ENCODE measurements around the gene SMNDC1. TPM values are rescaled to one million over a fixed set of nuclear protein-coding genes. Genes with fewer than 3 reads are reported as not detected.

SMNDC1 gene
- total and polyA plus RNA-seq, 4 donors: 4.9 to 6.8 (median 6.0) TPM

- TF ChIP-seq ZBTB33 (IDR thresholded peaks at IDR 0.05): no peak
- no peak for TF ChIP-seq TAF1 (conservative IDR thresholded peaks at IDR 0.05)
- TF ChIP-seq HNF4G (IDR thresholded peaks at IDR 0.05): no peak
- no peak for TF ChIP-seq SP1 (IDR thresholded peaks at IDR 0.05)
- TF ChIP-seq FOXA1 (IDR thresholded peaks at IDR 0.05): no peak
Measured at GRCh38 chr10:110278562-110279406, 25.9 kb downstream of the SMNDC1 start (continued).

GRCh38 chr10:110277591-110277990 lies 27.1 kb downstream of the SMNDC1 start:
- over 99% methylated on average over 2 of the region's 2 CpGs for WGBS
- Histone ChIP-seq H3K27me3 (ENCODE audit: control insufficient read depth in 4 of 4, insufficient read depth in 4 of 4, low read length in 3 of 4) (no peaks in the 10 kb centered on the region), H3K9me3 (ENCODE audit: control insufficient read depth in 4 of 4, low read length in 3 of 4) (no peaks in the 10 kb centered on the region), H3K9ac (ENCODE audit: low read depth in 1 of 2, low read length in 2 of 2) (no peak overlapping the region), H3K4me1 (ENCODE audit: control insufficient read depth in 4 of 4, insufficient read depth in 4 of 4, low read length in 3 of 4) (peaks cover 0 to 7% (median 4%) of the 10 kb centered on the region in 4 donors), H3K4me3 (ENCODE audit: low read depth in 1 of 3, low read length in 3 of 3) (no peak overlapping the region), H3K27ac (ENCODE audit: low read depth in 1 of 2, low read length in 2 of 2) (no peak overlapping the region), H3K36me3 (ENCODE audit: control insufficient read depth in 4 of 4, insufficient read depth in 3 of 4, low read depth in 1 of 4, low read length in 3 of 4) (peaks cover 0 to 2% (median 0%) of the 10 kb centered on the region in 4 donors)
- TF ChIP-seq EGR1 (IDR thresholded peaks at IDR 0.05; ENCODE audit: low read depth in 2 of 2) (no peak), RAD21 (IDR thresholded peaks at IDR 0.05) (no peak), FOXA1 (IDR thresholded peaks at IDR 0.05) (no peak), NR2F2 (IDR thresholded peaks at IDR 0.05) (no peak), MAX (IDR thresholded peaks at IDR 0.05) (no peak), RXRA (IDR thresholded peaks at IDR 0.05) (no peak), JUND (IDR thresholded peaks at IDR 0.05) (no peak), CTCF (IDR thresholded peaks at IDR 0.05; ENCODE audit: low read depth, low read length, missing input control) (no peak)
- DNase-seq (ENCODE audit: low spot score): no peak

- TF ChIP-seq YY1 (IDR thresholded peaks at IDR 0.05) (no peak), RAD21 (IDR thresholded peaks at IDR 0.05) (no peak), FOXA1 (IDR thresholded peaks at IDR 0.05) (no peak), HNF4A (conservative IDR thresholded peaks at IDR 0.05) (no peak), HNF4G (IDR thresholded peaks at IDR 0.05) (no peak), MAX (IDR thresholded peaks at IDR 0.05) (no peak), RXRA (IDR thresholded peaks at IDR 0.05) (no peak), ZBTB33 (IDR thresholded peaks at IDR 0.05) (no peak), ATF3 (IDR thresholded peaks at IDR 0.05) (no peak)
- WGBS: 97% methylated on average over 5 of the region's 5 CpGs
- Histone ChIP-seq H3K4me3 (ENCODE audit: low read depth in 1 of 3, low read length in 3 of 3) (no peak overlapping the region), H3K36me3 (ENCODE audit: control insufficient read depth in 4 of 4, insufficient read depth in 3 of 4, low read depth in 1 of 4, low read length in 3 of 4) (peaks cover 0 to 2% (median 0%) of the 10 kb centered on the region in 4 donors), H3K27ac (ENCODE audit: low read depth in 1 of 2, low read length in 2 of 2) (no peak overlapping the region), H3K9ac (ENCODE audit: low read depth in 1 of 2, low read length in 2 of 2) (no peak overlapping the region), H3K4me1 (ENCODE audit: control insufficient read depth in 4 of 4, insufficient read depth in 4 of 4, low read length in 3 of 4) (peaks cover 0 to 7% (median 4%) of the 10 kb centered on the region in 4 donors), H3K9me3 (ENCODE audit: control insufficient read depth in 4 of 4, low read length in 3 of 4) (no peaks in the 10 kb centered on the region), H3K27me3 (ENCODE audit: control insufficient read depth in 4 of 4, insufficient read depth in 4 of 4, low read length in 3 of 4) (no peaks in the 10 kb centered on the region)
- no peak for DNase-seq (ENCODE audit: low spot score)
Measured at GRCh38 chr10:110276603-110277002, 28.1 kb downstream of the SMNDC1 start.

Data from liver (tissue), 9 donors.